Kidney epithelial cell (primary cell): ENCODE data around the gene RPLP2. TPM values are rescaled to one million over a fixed set of nuclear protein-coding genes. Genes with fewer than 3 reads are reported as not detected.
A peak's percentile ranks its signal among the peaks of the same experiment; 100 is the strongest.

Experiments used
- DNase-seq: peaks from one replicate; pipeline ENCODE4 v3.0.0-alpha.2; 2010; ENCODE audit warnings: low read depth
- H3K27me3 ChIP-seq: 2 replicates; pipeline ENCODE4 v1.6.0; 2011; ENCODE audit warnings: low read length; ENCODE audit not compliant: control insufficient read depth, insufficient read depth
- H3K36me3 ChIP-seq: 2 replicates; pipeline ENCODE4 v1.5.1; 2011; ENCODE audit warnings: low read length; ENCODE audit not compliant: control insufficient read depth, insufficient read depth
- H3K4me3 ChIP-seq: 2 replicates; pipeline ENCODE4 v1.5.1; 2011; ENCODE audit warnings: low read depth, mild to moderate bottlenecking, control low read depth, low read length
- CTCF ChIP-seq: IDR thresholded peaks from 2 replicates; pipeline ENCODE4 v1.5.1; 2011; ENCODE audit warnings: mild to moderate bottlenecking, moderate library complexity, low read length, control low read depth, inconsistent platforms; ENCODE audit not compliant: insufficient read depth, poor library complexity, severe bottlenecking
- total RNA-seq: library from RNA; depleted of rRNA; stranded (reverse); fragments of >200 nt; gene quantifications from 2 replicates; pipeline ENCODE4 v1.2.3, GENCODE V29; 2015

The RPLP2 gene
- total RNA-seq, 1 donor from 2014 or later = 708 TPM

- no peaks in the 10 kb centered on the region for H3K36me3 ChIP-seq
- no peak overlapping the region for H3K4me3 ChIP-seq
- no peaks in the 10 kb centered on the region for H3K27me3 ChIP-seq
- no peak for DNase-seq
- no peak for TF ChIP-seq CTCF
These were observed 48.4 kb downstream of the RPLP2 start for GRCh38 chr11:858053-858761.

- no peaks in the 10 kb centered on the region for H3K36me3 ChIP-seq
These were observed 49.1 kb downstream of the RPLP2 start for GRCh38 chr11:858762-859339.

GRCh38 chr11:859394-860131 is 49.8 kb downstream of the RPLP2 start:
- no peaks in the 10 kb centered on the region for H3K27me3 ChIP-seq
- DNase-seq = no peak
- no peak for TF ChIP-seq CTCF
- no peaks in the 10 kb centered on the region for H3K36me3 ChIP-seq
- H3K4me3 ChIP-seq = peak overlapping the region; percentile 3

More at GRCh38 chr11:858762-859339, 49.1 kb downstream of the RPLP2 start:
- no peak for TF ChIP-seq CTCF
- Histone ChIP-seq H3K27me3 (no peaks in the 10 kb centered on the region), H3K4me3 (no peak overlapping the region)
- DNase-seq = no peak

- no peak for DNase-seq
These were observed 50.7 kb downstream of the RPLP2 start for GRCh38 chr11:860234-861104.

More at GRCh38 chr11:860234-861104, 50.7 kb downstream of the RPLP2 start:
- no peak overlapping the region for H3K4me3 ChIP-seq
- H3K36me3 ChIP-seq = no peaks in the 10 kb centered on the region
- TF ChIP-seq CTCF = no peak
- H3K27me3 ChIP-seq = no peaks in the 10 kb centered on the region
